Pancreas (tissue), 10 donors: ENCODE results near the gene CPOX. TPM values are rescaled to one million over a fixed set of nuclear protein-coding genes. Genes with fewer than 3 reads are reported as not detected.

Experiments used
- ATAC-seq, 4 donors: fragments of 200-7000 bp; cut with Tn5 transposase; one replicate each; pipeline versions ENCODE4 v1.8.0 to v1.9.1; 2020; ENCODE audit warnings: mild to moderate bottlenecking in 4 of 4, moderate library complexity in 4 of 4
- DNase-seq, 6 donors: peaks; one replicate each; pipeline ENCODE4 v3.0.0-alpha.2; 2020
- FAIRE-seq: peaks from 2 replicates; lab custom pipeline; 2012; peaks lifted over from hg19 to GRCh38; lab: Jason Lieb, UNC
- H3K27ac ChIP-seq, 4 donors: fragments of 200-600 bp; sonication (generic); 1 replicate in 3 of 4; 2 replicates in 1 of 4; pipeline versions ENCODE4 v1.5.0 to v1.8.0; 2020
- H3K27me3 ChIP-seq, 4 donors: fragments of 200-600 bp; one replicate each; pipeline ENCODE4 v1.8.0; 2021
- H3K36me3 ChIP-seq, 3 donors: fragments of 200-600 bp; sonication (generic) in 1 of 3; one replicate each; pipeline versions ENCODE4 v1.5.0 to v1.8.0; 2020 to 2021
- H3K4me1 ChIP-seq, 3 donors: fragments of 200-600 bp; one replicate each; pipeline ENCODE4 v1.8.0; 2021
- H3K4me3 ChIP-seq, 4 donors: fragments of 200-600 bp; sonication (generic) in 2 of 4; one replicate each; pipeline versions ENCODE4 v1.5.0 to v1.8.0; 2020 to 2021
- H3K9me3 ChIP-seq, 4 donors: fragments of 200-600 bp; one replicate each; pipeline ENCODE4 v1.8.0; 2021
- WGBS, 2 donors: extraction: QIAGEN DNeasy Blood & Tissue Kit; methylation state at CpG; one replicate each; pipeline ENCODE4 v1.1.7; 2013; 5-methylcytosine and 5-hydroxymethylcytosine counted together
- intact Hi-C, 3 donors: fragments of 100-400 bp; cut with DNase I; formaldehyde crosslinking; loops; one replicate each; pipeline versions ENCODE4 v1.11.1 to v1.14.2; 2022
- polyA plus RNA-seq, 2 donors: library from polyadenylated mRNA; stranded (reverse); fragments of 200-250 nt; gene quantifications; one replicate each; pipeline ENCODE4 v1.2.3, GENCODE V29; 2013
- total RNA-seq, 6 donors: library from RNA; stranded (reverse); fragmentation: NEBNext Ultra II Directional in 4 of 6; extraction: Animal tissue kit (Norgen Biotek cat#: 25700) in 4 of 6; gene quantifications; one replicate each; pipeline versions ENCODE4 v1.2.1 to v1.2.4, GENCODE V29; 2021 to 2023
- TF ChIP-seq, protein P1 (sequence below), 4 donors: fragments of 200-600 bp; sonication (generic) in 3 of 4; IDR thresholded peaks; one replicate each; pipeline versions ENCODE4 v1.5.0 to v1.8.0; 2021; ENCODE audit warnings: antibody characterized with exemption in 4 of 4
- donor health status: healthy with polysubstance abuse.
- donor health status: DM: no; HTN: no; CAD: no; lungs with moderate emphysema.
- donor health status: DM: no; HTN: no; CAD: no.
- donor health status: control.
- donor health status: control.
- donor health status: Bipolar disorder and iron deficiency.
- donor health status: DM: yes; HTN: yes; CAD: no.
- donor health status: DM: no; HTN: no; CAD: no.
- donor health status: DM: no; HTN: no; CAD: no.
- donor health status: DM: yes; HTN: yes; CAD: no.

CPOX gene
- total and polyA plus RNA-seq, 8 donors: 4.1 to 9.8 (median 5.9) TPM

DNA sequence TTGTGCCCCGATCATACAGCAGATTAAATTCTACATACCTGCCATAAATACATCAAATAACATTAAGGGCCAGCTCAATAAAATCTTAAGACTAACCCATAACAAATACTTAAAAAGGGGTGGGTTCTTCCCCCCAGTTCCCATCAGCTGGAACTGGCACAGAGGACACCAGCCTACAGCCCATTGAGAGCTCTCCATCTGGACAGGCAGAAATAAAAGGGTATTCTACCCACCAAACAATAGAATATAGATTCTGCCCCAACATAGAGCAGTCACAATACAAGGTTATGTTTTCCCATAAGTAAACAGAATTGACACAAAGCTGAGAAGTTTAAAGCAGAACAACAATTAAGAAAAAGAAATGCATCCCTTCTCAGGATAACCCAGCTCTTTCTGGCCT, 11.9 kb downstream of the CPOX start:
- FAIRE-seq (no peak), ATAC-seq (no peak), DNase-seq (no peak)
- intact Hi-C loops: no loop called here
- TF ChIP-seq, protein P1, sequence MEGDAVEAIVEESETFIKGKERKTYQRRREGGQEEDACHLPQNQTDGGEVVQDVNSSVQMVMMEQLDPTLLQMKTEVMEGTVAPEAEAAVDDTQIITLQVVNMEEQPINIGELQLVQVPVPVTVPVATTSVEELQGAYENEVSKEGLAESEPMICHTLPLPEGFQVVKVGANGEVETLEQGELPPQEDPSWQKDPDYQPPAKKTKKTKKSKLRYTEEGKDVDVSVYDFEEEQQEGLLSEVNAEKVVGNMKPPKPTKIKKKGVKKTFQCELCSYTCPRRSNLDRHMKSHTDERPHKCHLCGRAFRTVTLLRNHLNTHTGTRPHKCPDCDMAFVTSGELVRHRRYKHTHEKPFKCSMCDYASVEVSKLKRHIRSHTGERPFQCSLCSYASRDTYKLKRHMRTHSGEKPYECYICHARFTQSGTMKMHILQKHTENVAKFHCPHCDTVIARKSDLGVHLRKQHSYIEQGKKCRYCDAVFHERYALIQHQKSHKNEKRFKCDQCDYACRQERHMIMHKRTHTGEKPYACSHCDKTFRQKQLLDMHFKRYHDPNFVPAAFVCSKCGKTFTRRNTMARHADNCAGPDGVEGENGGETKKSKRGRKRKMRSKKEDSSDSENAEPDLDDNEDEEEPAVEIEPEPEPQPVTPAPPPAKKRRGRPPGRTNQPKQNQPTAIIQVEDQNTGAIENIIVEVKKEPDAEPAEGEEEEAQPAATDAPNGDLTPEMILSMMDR (IDR thresholded peaks at IDR 0.05): no peak
- no peak overlapping the region for H3K4me3 ChIP-seq
- H3K27me3 ChIP-seq: no peaks in the 10 kb centered on the region
- no peak overlapping the region for H3K27ac ChIP-seq
- no peaks in the 10 kb centered on the region for H3K9me3 ChIP-seq
- H3K36me3 ChIP-seq: peaks cover 0 to 26% (median 0%) of the 10 kb centered on the region in 3 donors
- 94% methylated on average over 1 of the region's 1 CpG for WGBS, 2 donors
- no peaks in the 10 kb centered on the region for H3K4me1 ChIP-seq

DNA sequence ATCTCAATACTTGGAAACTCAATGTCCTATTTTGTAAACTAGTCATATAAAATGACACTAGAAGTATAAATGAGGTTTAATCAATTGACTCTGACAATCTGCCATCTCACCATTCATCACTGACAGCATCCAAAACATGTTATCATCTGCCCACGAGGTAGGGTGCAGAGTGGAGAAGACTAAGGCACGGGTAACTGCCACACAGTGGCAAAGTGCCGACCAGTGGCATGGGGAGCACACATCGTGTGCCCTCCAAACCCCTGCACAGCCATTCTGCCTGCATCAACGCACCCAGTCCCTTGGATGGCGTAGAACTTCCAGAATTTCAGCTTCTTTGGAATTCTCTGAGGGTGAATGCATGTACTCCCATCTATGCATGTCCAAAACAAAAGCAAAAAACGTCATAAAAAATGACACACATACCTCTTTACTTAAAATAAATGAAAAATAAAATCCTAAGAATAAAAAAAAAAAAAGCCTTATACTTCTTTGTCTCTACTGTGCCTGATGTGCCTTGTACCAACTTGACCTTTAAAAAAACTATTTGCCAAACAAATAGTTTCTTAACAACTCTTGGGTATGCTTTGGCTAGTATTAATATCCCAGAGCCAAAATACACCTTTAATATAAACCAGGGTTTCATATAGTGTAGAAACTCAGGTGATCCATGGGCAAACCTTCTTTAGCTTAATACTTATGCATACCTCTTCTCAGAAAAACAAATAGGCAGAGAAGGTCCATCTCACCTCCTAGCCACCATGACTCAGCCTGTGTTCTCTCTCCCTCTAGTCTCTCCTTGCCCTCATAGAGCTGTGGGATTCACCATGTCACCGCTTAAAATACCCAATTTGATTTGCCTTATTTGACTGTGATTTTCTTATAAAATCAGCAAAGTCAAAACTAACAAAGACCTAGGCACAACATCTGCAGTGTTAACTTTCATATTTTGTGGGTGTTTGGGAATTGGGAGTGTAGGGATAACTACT, 12.7 kb downstream of the CPOX start:
- no peak for FAIRE-seq
- no peak overlapping the region for H3K27ac ChIP-seq
- no peak overlapping the region for H3K4me3 ChIP-seq
- TF ChIP-seq, protein P1 (IDR thresholded peaks at IDR 0.05): no peak
- no peaks in the 10 kb centered on the region for H3K27me3 ChIP-seq
- H3K36me3 ChIP-seq: peaks cover 0 to 26% (median 0%) of the 10 kb centered on the region in 3 donors
- ATAC-seq: no peak
- DNase-seq: no peak
- no peaks in the 10 kb centered on the region for H3K9me3 ChIP-seq
- intact Hi-C loops: no loop called here
- no peaks in the 10 kb centered on the region for H3K4me1 ChIP-seq
- 83 to 85% methylated on average over 8 of the region's 8 CpGs for WGBS, 2 donors

DNA sequence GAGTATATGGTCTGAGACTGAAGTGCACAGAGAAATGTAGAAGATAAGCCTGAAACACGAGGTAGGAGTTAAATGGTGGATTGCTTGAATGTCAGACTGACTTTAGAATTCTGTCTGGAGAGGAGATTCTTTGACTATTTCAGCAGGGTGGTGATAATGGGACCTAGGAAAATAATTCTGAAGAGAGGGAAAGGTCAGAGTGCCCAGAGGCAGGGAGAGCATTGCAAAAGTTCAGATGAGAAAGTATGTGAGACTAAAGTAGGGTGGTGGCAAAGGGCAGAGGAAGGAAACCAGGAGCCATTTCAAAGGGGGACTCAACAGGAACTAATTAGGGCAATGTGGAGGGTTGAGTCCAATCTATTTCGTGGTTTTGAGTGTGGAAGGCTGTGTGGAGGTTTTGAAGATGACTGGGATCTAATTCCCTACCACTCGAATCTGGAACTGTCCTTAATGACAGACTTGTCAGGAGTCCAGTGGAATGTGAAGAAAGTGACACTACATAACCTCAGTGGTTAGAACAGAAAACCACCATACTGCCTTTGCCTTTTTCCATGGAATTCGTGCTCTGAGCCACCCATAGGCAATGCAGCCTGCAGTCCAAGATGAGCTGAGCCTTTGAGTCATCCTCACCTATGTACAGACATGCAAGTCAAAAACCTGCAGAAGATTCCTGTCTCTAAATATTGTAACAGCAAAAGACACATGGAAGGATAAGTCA, 16.1 kb downstream of the CPOX start:
- no peak for FAIRE-seq

DNA sequence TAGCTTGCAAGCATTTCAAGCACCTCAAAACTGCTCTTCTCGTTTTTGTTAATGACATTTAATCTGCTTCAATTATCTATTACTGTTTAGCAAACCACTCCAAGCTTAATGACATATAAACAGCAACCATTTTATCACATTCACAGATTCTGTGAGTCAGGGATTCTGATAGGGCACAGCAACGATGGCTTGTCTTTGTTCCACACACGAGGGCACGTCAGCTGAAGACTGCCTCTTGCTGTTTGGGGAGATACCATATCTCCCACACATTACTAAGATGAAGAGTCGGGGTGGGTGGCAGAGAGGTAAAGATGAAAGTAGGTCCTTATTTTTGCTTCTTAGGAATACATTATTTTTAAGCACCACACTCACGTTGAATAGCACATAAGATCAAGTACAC, 19.3 kb downstream of the CPOX start:
- TF ChIP-seq, protein P1 (IDR thresholded peaks at IDR 0.05): no peak
- DNase-seq: no peak
- intact Hi-C loops: no loop called here
- H3K9me3 ChIP-seq: no peaks in the 10 kb centered on the region
- H3K36me3 ChIP-seq: no peaks in the 10 kb centered on the region
- no peak overlapping the region for H3K4me3 ChIP-seq
- no peaks in the 10 kb centered on the region for H3K4me1 ChIP-seq
- H3K27me3 ChIP-seq: no peaks in the 10 kb centered on the region
- ATAC-seq: no peak
- WGBS, 2 donors: 56 to 72% methylated on average over 6 of the region's 6 CpGs
- no peak overlapping the region for H3K27ac ChIP-seq
- FAIRE-seq: no peak

More for the DNA sequence above, 16.1 kb downstream of the CPOX start:
- no peaks in the 10 kb centered on the region for H3K9me3 ChIP-seq
- no peaks in the 10 kb centered on the region for H3K4me1 ChIP-seq
- no peaks in the 10 kb centered on the region for H3K27me3 ChIP-seq
- 76 to 86% methylated on average over 4 of the region's 4 CpGs for WGBS, 2 donors
- peaks cover 0 to 18% (median 0%) of the 10 kb centered on the region in 3 donors for H3K36me3 ChIP-seq
- DNase-seq (no peak), ATAC-seq (no peak)
- no peak overlapping the region for H3K4me3 ChIP-seq
- intact Hi-C loops: no loop called here
- TF ChIP-seq, protein P1 (IDR thresholded peaks at IDR 0.05): no peak
- H3K27ac ChIP-seq: no peak overlapping the region
